ENCODE data around the gene LTBP3.

DNA sequence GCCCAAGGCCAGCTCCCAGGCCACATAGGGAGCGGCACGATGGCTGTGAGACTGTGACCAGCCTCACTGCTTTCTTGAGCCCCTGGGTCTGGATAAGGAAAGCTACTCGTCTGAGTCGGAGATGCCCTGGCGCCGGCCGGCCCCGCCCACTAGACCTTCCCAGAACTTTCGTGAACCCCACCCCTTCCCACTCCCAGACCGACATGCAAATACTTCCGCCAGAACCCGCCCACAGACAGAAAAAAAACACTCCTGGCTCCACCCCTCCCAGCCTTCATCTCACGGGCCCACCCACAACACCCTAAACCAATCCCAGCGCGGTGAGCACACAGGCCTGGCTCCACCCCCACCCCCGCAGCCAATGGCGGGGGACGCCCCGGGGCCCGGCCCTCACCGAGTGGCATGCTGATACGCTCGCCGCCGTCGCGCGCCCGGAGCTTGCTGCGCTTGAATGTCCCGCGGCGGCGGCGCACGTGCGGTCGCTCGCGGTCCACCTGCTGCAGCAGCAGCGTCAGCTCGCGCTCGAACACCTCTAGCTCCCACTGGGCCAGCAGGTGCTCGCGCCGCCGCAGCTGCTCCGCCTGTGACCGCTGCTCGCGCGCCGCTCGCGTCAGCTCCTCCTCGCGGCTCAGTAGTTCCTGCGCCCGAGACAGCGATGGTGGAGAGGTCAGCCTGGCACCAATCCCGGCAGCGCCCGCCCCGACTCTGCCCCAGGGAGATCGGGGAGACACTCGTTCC, 48.9 kb upstream of the LTBP3 start:
- TF ChIP-seq, protein P1, sequence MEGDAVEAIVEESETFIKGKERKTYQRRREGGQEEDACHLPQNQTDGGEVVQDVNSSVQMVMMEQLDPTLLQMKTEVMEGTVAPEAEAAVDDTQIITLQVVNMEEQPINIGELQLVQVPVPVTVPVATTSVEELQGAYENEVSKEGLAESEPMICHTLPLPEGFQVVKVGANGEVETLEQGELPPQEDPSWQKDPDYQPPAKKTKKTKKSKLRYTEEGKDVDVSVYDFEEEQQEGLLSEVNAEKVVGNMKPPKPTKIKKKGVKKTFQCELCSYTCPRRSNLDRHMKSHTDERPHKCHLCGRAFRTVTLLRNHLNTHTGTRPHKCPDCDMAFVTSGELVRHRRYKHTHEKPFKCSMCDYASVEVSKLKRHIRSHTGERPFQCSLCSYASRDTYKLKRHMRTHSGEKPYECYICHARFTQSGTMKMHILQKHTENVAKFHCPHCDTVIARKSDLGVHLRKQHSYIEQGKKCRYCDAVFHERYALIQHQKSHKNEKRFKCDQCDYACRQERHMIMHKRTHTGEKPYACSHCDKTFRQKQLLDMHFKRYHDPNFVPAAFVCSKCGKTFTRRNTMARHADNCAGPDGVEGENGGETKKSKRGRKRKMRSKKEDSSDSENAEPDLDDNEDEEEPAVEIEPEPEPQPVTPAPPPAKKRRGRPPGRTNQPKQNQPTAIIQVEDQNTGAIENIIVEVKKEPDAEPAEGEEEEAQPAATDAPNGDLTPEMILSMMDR (IDR thresholded peaks at IDR 0.05) = no peak
- TF ChIP-seq POLR2A (IDR thresholded peaks at IDR 0.05) = no peak
